Sigmoid colon (tissue), 7 donors: ENCODE data around the gene CLDN6. TPM values are rescaled to one million over a fixed set of nuclear protein-coding genes. Genes with fewer than 3 reads are reported as not detected.

Source experiments
- DNase-seq: peaks from one replicate; pipeline ENCODE4 v3.0.0-alpha.2; 2019
- H3K27ac ChIP-seq, 4 donors: fragments of 200-600 bp; sonication (generic); one replicate each; pipeline ENCODE4 v1.5.1; 2016 to 2019; ENCODE audit warnings: mild to moderate bottlenecking in 1 of 4
- H3K27me3 ChIP-seq, 3 donors: fragments of 200-600 bp; sonication (generic); one replicate each; pipeline ENCODE4 v1.5.1; 2019; ENCODE audit warnings: mild to moderate bottlenecking in 1 of 3
- H3K36me3 ChIP-seq, 4 donors: fragments of 200-600 bp; sonication (generic); one replicate each; pipeline ENCODE4 v1.5.1; 2016 to 2019
- H3K4me1 ChIP-seq, 4 donors: fragments of 200-600 bp; sonication (generic); one replicate each; pipeline ENCODE4 v1.5.1; 2017 to 2019
- H3K4me3 ChIP-seq, 4 donors: fragments of 200-600 bp; sonication (generic); one replicate each; pipeline ENCODE4 v1.5.1; 2017 to 2019; ENCODE audit warnings: mild to moderate bottlenecking in 2 of 4, moderate library complexity in 1 of 4
- H3K9me3 ChIP-seq, 4 donors: fragments of 200-600 bp in 3 of 4; sonication (generic) in 3 of 4; one replicate each; pipeline versions ENCODE4 v1.5.1 to v1.6.1; 2013 to 2019
- EP300 ChIP-seq, 4 donors: sonication (generic); formaldehyde crosslinking; IDR thresholded peaks; one replicate each; pipeline ENCODE4 v1.6.1; 2017; ENCODE audit warnings: antibody characterized with exemption in 4 of 4
- POLR2A ChIP-seq, 2 donors: fragments of 450-650 bp; IDR thresholded peaks; one replicate each; pipeline ENCODE4 v1.6.1; 2016; ENCODE audit warnings: antibody characterized with exemption in 2 of 2, mild to moderate bottlenecking in 2 of 2, moderate library complexity in 2 of 2
- POLR2AphosphoS5 ChIP-seq, 4 donors: sonication (generic); formaldehyde crosslinking; IDR thresholded peaks; one replicate each; pipeline ENCODE4 v1.6.1; 2017; ENCODE audit warnings: antibody characterized with exemption in 4 of 4
- WGBS, 2 donors: extraction: QIAGEN DNeasy Blood & Tissue Kit; methylation state at CpG; one replicate each; pipeline ENCODE4 v1.1.7; 2013; 5-methylcytosine and 5-hydroxymethylcytosine counted together
- intact Hi-C: fragments of 100-400 bp; cut with DNase I; formaldehyde crosslinking; loops from one replicate; pipeline ENCODE4 v1.15.1; 2023
- polyA plus RNA-seq, 3 donors: library from polyadenylated mRNA; stranded (reverse); fragments of 200-250 nt; gene quantifications; one replicate each; pipeline ENCODE4 v1.2.3, GENCODE V29; 2013
- total RNA-seq, 4 donors: library from RNA; depleted of rRNA; stranded (reverse); fragments of >200 nt; gene quantifications; one replicate each; pipeline ENCODE4 v1.1.0, GENCODE V29; 2016
- TF ChIP-seq, protein P1 (sequence below), 4 experiments: fragments of 450-650 bp in 3 of 4; fragments of 200-600 bp in 1 of 4; IDR thresholded peaks; one replicate each; pipeline ENCODE4 v1.5.1; 2016 to 2019; ENCODE audit warnings: antibody characterized with exemption in 4 of 4, mild to moderate bottlenecking in 3 of 4, moderate library complexity in 2 of 4
- donor health status: healthy with polysubstance abuse.
- donor health status: Bipolar disorder and iron deficiency.
- donor health status: healthy.

The CLDN6 gene
- total and polyA plus RNA-seq, 7 donors, result not detected

DNA sequence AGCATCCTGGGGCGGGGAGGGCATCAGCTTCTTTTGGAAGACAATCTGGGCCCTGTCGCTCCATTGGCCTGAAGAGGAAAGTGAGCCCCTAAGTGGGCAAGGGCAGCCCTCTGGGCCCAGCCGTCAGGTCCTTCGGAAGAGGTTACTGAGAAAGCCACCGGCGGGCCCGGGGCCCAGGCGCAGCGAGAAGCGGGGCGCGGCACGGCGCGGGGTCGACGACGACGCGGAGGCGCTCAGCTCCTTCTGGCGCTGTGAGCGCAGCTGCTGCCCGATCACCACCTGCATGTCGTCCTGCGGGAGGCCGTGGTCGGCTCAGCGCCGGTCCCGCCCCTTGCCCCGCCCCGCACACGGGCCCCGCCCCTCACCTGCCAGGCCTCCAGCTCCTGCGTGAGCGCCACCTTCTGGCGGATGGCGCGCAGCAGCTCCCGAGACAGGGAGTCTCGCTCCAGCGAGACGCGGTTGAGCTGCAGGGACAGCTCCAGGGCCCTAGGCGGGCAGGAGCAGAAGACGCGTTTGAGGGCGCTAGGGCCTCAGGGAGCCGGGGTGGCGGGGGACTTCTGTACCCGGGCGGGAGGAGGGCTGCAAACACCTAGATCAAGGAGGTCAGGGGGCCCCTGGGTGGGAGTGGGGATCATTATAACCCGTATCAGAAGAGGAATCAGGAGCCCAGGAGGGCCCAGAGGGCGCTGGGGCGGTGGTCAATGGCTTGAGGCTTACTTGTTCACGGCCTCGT, 10.2 kb upstream of the CLDN6 start:
- H3K9me3 ChIP-seq, result no peaks in the 10 kb centered on the region
- TF ChIP-seq, protein P1, sequence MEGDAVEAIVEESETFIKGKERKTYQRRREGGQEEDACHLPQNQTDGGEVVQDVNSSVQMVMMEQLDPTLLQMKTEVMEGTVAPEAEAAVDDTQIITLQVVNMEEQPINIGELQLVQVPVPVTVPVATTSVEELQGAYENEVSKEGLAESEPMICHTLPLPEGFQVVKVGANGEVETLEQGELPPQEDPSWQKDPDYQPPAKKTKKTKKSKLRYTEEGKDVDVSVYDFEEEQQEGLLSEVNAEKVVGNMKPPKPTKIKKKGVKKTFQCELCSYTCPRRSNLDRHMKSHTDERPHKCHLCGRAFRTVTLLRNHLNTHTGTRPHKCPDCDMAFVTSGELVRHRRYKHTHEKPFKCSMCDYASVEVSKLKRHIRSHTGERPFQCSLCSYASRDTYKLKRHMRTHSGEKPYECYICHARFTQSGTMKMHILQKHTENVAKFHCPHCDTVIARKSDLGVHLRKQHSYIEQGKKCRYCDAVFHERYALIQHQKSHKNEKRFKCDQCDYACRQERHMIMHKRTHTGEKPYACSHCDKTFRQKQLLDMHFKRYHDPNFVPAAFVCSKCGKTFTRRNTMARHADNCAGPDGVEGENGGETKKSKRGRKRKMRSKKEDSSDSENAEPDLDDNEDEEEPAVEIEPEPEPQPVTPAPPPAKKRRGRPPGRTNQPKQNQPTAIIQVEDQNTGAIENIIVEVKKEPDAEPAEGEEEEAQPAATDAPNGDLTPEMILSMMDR (IDR thresholded peaks at IDR 0.05), result peak; percentile 41 to 72 (median 48)
- TF ChIP-seq EP300 (IDR thresholded peaks at IDR 0.05), result no peak
- peak overlapping the region in 1 of 4 donors; percentile 15 for H3K4me3 ChIP-seq
- intact Hi-C loops, result loop anchor here (1.0 kb wide), 1 partner anchor 25 kb away; no protein-coding TSS in a partner anchor
- peak; percentile 85 for DNase-seq
- WGBS, 2 donors, result 6 to 9% methylated on average over 58 of the region's 58 CpGs
- no peak overlapping the region for H3K27ac ChIP-seq
- peaks cover 24 to 48% (median 41%) of the 10 kb centered on the region in 3 donors for H3K27me3 ChIP-seq
- peaks cover 0 to 20% (median 15%) of the 10 kb centered on the region in 4 donors for H3K36me3 ChIP-seq
- H3K4me1 ChIP-seq, result peaks cover 0 to 43% (median 35%) of the 10 kb centered on the region in 4 donors

DNA sequence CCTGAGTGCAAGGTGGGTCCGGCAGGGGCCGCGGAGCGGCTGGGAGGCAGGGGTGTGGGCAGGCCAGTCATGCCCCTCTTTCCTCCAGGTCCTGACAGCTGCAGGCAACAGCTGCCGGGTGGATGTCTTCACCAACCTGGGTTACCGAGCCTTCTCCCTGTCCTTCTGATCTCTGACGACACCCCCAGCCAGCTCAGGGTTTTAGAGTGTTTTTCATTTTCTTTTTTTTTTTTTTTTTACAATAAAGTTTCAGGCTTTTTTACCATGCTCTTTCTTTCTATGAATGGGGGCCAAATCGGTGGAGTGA, 9.5 kb upstream of the CLDN6 start:
- no peaks in the 10 kb centered on the region for H3K9me3 ChIP-seq
- intact Hi-C loops, result no loop called here
- H3K27ac ChIP-seq, result no peak overlapping the region
- WGBS, 2 donors, result 80 to 90% methylated on average over 8 of the region's 8 CpGs
- H3K4me3 ChIP-seq, result no peak overlapping the region
- DNase-seq, result no peak
- TF ChIP-seq, protein P1 (IDR thresholded peaks at IDR 0.05), result no peak
- TF ChIP-seq POLR2AphosphoS5 (IDR thresholded peaks at IDR 0.05), result no peak
- no peak for TF ChIP-seq POLR2A (IDR thresholded peaks at IDR 0.05)
- TF ChIP-seq EP300 (IDR thresholded peaks at IDR 0.05), result no peak
- H3K4me1 ChIP-seq, result peaks cover 0 to 50% (median 42%) of the 10 kb centered on the region in 4 donors
- peaks cover 0 to 20% (median 15%) of the 10 kb centered on the region in 4 donors for H3K36me3 ChIP-seq
- H3K27me3 ChIP-seq, result peaks cover 24 to 41% (median 36%) of the 10 kb centered on the region in 3 donors

DNA sequence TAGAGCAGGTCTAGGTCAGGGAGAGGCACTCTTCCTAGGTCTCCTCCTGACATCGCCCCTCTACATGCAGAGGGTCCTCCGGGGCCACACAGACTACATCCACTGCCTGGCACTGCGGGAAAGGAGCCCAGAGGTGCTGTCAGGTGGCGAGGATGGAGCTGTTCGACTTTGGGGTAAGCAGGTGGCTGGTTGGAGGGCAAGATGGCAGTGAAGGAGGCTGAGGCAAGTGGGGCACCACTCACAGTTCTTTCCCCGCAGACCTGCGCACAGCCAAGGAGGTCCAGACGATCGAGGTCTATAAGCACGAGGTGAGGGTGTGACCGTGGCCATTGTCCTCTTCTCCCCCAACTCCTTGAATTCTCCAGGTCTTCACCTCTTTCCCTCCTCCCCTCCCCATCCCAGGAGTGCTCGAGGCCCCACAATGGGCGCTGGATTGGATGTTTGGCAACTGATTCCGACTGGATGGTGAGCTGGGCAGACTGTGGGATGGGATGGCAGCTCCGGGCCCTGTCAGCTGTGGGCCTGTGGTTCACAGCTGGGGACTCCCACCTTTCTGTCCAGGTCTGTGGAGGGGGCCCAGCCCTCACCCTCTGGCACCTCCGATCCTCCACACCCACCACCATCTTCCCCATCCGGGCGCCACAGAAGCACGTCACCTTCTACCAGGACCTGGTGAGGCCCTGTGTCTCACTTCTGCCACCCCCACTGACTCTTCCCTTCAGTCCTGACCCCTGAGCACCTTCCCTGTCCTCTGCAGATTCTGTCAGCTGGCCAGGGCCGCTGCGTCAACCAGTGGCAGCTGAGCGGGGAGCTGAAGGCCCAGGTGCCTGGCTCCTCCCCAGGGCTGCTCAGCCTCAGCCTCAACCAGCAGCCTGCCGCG, 8.9 kb upstream of the CLDN6 start:
- no peak overlapping the region for H3K27ac ChIP-seq
- intact Hi-C loops, result no loop called here
- H3K4me3 ChIP-seq, result no peak overlapping the region
- H3K4me1 ChIP-seq, result peaks cover 0 to 56% (median 48%) of the 10 kb centered on the region in 4 donors
- H3K36me3 ChIP-seq, result peaks cover 0 to 20% (median 15%) of the 10 kb centered on the region in 4 donors
- no peak for DNase-seq
- peaks cover 24 to 35% (median 30%) of the 10 kb centered on the region in 3 donors for H3K27me3 ChIP-seq
- no peaks in the 10 kb centered on the region for H3K9me3 ChIP-seq
- WGBS, 2 donors, result 94 to 95% methylated on average over 24 of the region's 24 CpGs
- TF ChIP-seq POLR2A (IDR thresholded peaks at IDR 0.05), result no peak
- TF ChIP-seq POLR2AphosphoS5 (IDR thresholded peaks at IDR 0.05), result no peak
- TF ChIP-seq, protein P1 (IDR thresholded peaks at IDR 0.05), result no peak
- TF ChIP-seq EP300 (IDR thresholded peaks at IDR 0.05), result no peak

DNA sequence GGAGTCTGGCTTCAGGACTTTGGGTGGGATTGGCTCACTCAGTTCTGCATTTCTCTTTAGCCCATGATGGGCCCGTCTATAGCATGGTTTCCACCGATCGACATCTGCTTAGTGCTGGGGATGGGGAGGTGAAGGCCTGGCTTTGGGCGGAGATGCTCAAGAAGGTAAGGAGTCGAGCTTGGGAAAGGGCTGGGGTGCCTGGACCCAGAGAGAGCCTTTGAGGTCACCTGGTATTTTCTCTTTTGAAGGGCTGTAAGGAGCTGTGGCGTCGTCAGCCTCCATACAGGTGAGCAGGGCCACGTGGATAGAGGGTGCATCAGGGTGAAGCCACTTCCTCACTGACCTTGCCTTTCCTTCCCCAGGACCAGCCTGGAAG, 8.0 kb upstream of the CLDN6 start:
- TF ChIP-seq EP300 (IDR thresholded peaks at IDR 0.05), result no peak
- TF ChIP-seq POLR2AphosphoS5 (IDR thresholded peaks at IDR 0.05), result no peak
- no peak for TF ChIP-seq POLR2A (IDR thresholded peaks at IDR 0.05)
- TF ChIP-seq, protein P1 (IDR thresholded peaks at IDR 0.05), result no peak
- Histone ChIP-seq H3K4me3 (no peak overlapping the region), H3K36me3 (peaks cover 0 to 20% (median 15%) of the 10 kb centered on the region in 4 donors), H3K9me3 (no peaks in the 10 kb centered on the region), H3K27me3 (peaks cover 19 to 27% (median 24%) of the 10 kb centered on the region in 3 donors), H3K27ac (no peak overlapping the region), H3K4me1 (peaks cover 0 to 64% (median 56%) of the 10 kb centered on the region in 4 donors)
- no peak for DNase-seq
- 88 to 93% methylated on average over 8 of the region's 8 CpGs for WGBS, 2 donors
- intact Hi-C loops, result no loop called here
